ENCODE results near the gene ZNF341. TPM values are rescaled to one million over a fixed set of nuclear protein-coding genes. Genes with fewer than 3 reads are reported as not detected.
A peak's percentile ranks its signal among the peaks of the same experiment; 100 is the strongest.
"Not testable (repeated sequence)": the region's sequence is repeated elsewhere in the genome, so short reads cannot be mapped to it uniquely, and the experiment has no call there.

The ZNF341 gene
- polyA plus RNA-seq, 3 donors from 2014 or later, result 0.79 to 3.8 (median 1.7) TPM

DNA sequence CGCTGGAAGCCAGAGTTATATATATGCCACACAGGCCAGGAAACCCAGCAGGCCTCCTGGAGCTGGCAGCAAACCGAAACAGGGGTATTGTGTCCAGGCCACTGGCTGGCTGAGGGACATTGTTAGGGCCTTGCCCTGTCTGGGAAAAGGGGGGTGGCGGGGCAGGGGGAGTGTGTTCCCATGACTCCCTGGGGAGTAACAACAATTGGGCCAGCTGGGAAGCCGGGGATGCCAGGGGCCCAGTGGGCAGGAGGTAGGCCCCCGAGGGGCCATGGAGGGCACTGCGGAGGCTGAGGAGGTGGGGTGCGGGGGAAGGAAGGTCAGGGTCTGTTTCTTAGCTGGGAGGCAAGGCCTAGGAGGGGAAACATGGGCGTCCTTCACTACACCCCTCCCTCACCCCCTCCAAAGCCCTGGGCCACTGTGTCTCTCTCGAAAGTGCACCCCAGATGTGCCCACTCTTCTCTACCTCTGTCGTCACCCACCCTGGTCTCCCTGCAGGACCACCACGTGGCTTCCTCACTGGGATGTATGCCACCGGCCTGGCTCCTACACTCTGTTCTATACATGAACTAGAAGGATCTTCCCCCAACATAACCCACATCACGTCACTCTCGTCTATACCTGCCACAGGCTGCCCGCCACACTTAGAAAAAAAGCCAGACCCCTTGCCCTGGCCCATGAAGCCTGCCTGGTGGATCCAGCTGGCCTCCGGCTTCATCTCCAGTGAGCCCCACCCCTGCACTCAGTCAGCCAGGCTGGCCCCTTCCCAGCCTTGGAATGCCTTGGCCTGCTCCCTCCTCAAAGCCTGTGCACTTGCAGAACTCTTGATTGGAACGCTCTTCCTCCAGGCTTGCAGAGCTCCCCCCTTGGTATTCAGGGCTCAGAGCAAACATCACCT lies 37.8 kb upstream of the ZNF341 start:
- Mint-ChIP-seq H3K27ac (no peak overlapping the region), H3K4me1 (peaks cover 15 to 18% of the 10 kb centered on the region in 2 donors), H3K27me3 (ENCODE audit: low read depth in 3 of 3) (peaks cover 0 to 1% (median 0%) of the 10 kb centered on the region in 3 donors), H3K4me3 (no peak overlapping the region), H3K9me3 (no peaks in the 10 kb centered on the region), H3K36me3 (peaks cover 0 to 3% (median 0%) of the 10 kb centered on the region in 3 donors)
- DNase-seq, result no peak

DNA sequence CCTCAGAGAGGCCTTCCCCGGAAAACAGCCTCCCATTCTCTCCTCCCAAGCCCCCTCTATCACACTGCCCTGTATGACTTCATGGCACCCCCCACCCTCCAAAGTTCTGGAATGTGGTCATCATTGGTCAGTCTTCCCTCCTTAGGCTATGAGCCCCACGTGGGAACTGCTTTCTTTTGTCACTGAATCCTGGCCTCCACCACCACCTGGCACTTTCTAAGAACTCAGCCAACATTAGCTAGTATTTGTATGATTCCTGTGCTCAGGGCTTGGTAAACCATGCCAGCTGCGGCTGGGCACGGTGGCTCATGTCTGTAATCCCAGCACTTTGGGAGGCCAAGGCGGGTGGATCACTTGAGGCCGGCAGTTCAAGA lies 37.2 kb upstream of the ZNF341 start:
- Mint-ChIP-seq H3K36me3 (peaks cover 0 to 3% (median 0%) of the 10 kb centered on the region in 3 donors), H3K27me3 (ENCODE audit: low read depth in 3 of 3) (peaks cover 0 to 1% (median 0%) of the 10 kb centered on the region in 3 donors), H3K4me3 (no peak overlapping the region), H3K9me3 (no peaks in the 10 kb centered on the region), H3K27ac (no peak overlapping the region), H3K4me1 (peaks cover 9 to 11% of the 10 kb centered on the region in 2 donors)
- no peak for DNase-seq

DNA sequence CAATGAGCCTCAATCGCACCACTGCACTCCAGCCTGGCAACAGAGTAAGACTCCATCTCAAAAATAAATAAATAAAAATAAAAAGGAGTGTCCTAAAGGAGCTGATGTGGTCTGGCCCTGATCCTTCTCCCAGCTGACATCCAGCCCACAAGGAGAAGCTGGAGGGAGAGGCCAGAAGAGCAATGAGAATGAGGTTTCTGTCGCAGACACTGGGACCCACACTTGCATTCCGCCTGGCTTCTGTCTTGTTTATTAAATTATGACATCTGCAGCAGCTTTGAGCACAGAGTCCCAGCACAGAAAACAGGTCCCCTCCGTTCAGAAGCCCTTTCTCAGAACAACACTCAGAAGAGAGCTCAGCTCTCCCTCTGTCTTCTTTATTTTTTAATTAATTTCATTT lies 35.3 kb upstream of the ZNF341 start:
- Mint-ChIP-seq H3K27me3 (ENCODE audit: low read depth in 3 of 3) (peaks cover 0 to 1% (median 0%) of the 10 kb centered on the region in 3 donors), H3K36me3 (peaks cover 0 to 3% (median 0%) of the 10 kb centered on the region in 3 donors), H3K9me3 (no peaks in the 10 kb centered on the region), H3K27ac (no peak overlapping the region), H3K4me3 (no peak overlapping the region), H3K4me1 (peaks cover 0 to 1% of the 10 kb centered on the region in 2 donors)
- no peak for DNase-seq

DNA sequence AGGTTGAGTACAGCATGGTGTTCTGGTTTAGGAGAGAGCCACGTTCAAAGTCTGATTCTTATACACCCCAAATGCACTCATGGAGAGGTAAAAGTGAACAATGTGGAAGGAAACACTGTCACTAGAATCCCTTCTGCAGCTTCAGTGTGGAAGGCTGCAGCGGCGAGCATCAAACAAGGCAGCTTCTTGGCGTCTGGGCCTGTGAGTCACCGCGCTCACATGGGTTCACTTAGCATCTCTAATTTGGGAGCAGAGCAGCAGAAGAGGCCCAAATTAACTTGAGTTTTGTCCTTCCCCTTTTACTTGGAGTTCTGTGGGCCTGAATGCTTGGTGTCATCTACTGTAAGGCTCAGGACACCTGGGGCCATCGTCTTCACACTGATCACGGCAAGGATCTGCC lies 34.7 kb upstream of the ZNF341 start:
- Mint-ChIP-seq H3K36me3 (peaks cover 0 to 3% (median 0%) of the 10 kb centered on the region in 3 donors), H3K27me3 (ENCODE audit: low read depth in 3 of 3) (peaks cover 0 to 1% (median 0%) of the 10 kb centered on the region in 3 donors), H3K9me3 (no peaks in the 10 kb centered on the region), H3K27ac (peak overlapping the region in 2 of 6 donors; percentile 12 to 13), H3K4me1 (no peaks in the 10 kb centered on the region), H3K4me3 (no peak overlapping the region)
- no peak for DNase-seq

DNA sequence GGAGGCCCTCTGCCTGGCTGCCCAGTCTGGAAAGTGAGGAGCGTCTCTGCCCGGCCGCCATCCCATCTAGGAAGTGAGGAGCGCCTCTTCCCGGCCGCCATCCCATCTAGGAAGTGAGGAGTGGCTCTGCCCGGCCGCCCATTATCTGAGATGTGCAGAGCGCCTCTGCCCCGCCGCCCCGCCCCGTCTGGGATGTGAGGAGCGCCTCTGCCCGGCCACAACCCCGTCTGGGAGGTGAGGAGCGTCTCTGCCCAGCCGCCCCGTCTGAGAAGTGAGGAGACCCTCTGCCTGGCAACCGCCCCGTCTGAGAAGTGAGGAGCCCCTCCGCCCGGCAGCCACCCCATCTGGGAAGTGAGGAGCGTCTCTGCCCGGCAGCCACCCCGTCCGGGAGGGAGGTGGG lies 32.8 kb upstream of the ZNF341 start:
- DNase-seq; H3K4me1 Mint-ChIP-seq; H3K36me3 Mint-ChIP-seq; H3K27ac Mint-ChIP-seq; H3K27me3 Mint-ChIP-seq (ENCODE audit: low read depth in 3 of 3); H3K4me3 Mint-ChIP-seq; H3K9me3 Mint-ChIP-seq: not testable (repeated sequence)

DNA sequence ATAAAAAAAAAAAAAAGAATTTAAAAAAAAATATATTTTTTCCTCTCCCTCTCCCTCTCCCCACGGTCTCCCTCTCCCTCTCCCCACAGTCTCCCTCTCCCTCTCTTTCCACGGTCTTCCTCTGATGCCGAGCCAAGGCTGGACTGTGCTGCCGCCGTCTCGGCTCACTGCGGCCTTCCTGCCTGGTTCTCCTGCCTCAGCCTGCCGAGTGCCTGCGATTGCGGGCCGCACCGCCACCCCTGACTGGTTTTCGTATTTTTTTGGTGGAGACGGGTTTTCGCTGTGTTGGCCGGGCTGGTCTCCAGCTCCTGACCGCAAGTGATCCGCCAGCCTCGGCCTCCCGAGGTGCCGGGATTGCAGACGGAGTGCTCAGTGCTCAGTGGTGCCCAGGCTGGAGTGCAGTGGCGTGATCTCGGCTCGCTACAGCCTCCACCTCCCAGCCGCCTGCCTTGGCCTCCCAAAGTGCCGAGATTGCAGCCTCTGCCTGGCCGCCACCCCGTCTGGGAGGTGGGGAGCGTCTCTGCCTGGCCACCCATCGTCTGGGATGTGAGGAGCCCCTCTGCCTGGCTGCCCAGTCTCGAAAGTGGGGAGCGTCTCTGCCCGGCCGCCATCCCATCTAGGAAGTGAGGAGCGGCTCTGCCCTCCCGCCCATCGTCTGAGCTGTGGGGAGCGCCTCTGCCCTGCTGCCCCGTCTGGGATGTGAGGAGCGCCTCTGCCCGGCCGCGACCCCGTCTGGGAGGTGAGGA lies 30.9 kb upstream of the ZNF341 start:
- H3K4me3 Mint-ChIP-seq; H3K27ac Mint-ChIP-seq; H3K4me1 Mint-ChIP-seq; H3K9me3 Mint-ChIP-seq; H3K27me3 Mint-ChIP-seq (ENCODE audit: low read depth in 3 of 3); DNase-seq; H3K36me3 Mint-ChIP-seq: not testable (repeated sequence)

DNA sequence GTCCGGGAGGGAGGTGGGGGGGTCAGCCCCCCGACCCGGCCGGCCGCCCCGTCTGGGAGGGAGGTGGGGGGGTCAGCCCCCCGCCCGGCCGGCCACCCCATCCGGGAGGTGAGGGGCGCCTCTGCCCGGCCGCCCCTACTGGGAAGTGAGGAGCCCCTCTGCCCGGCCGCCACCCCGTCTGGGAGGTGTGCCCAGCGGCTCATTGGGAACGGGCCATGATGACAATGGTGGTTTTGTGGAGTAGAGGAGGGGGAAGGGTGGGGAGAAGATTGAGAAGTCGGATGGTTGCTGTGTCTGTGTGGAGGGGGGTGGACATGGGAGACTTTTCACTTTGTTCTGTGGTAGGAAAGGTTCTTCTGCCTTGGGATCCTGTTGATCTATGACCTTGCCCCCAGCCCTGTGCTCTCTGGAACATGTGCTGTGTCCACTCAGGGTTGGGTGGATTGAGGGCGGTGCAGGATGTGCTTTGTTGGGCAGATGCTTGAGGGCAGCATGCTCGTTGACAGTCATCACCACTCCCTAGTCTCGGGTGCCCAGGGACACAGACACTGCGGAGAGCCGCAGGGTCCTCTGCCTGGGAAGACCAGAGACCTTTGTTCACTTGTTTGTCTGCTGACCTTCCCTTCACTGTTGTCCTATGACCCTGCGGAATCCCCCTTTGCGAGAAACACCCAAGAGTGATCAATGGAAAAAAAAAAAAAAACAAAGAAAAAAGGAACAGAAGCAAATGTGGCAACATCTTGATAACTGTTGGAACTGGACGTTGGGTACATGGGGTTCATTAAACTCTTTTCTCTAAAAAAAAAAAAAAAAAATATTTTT lies 30.0 kb upstream of the ZNF341 start:
- Mint-ChIP-seq H3K4me1 (no peaks in the 10 kb centered on the region), H3K9me3 (no peaks in the 10 kb centered on the region), H3K4me3 (no peak overlapping the region), H3K36me3 (peaks cover 0 to 3% (median 0%) of the 10 kb centered on the region in 3 donors), H3K27me3 (ENCODE audit: low read depth in 3 of 3) (no peaks in the 10 kb centered on the region), H3K27ac (no peak overlapping the region)
- no peak for DNase-seq

DNA sequence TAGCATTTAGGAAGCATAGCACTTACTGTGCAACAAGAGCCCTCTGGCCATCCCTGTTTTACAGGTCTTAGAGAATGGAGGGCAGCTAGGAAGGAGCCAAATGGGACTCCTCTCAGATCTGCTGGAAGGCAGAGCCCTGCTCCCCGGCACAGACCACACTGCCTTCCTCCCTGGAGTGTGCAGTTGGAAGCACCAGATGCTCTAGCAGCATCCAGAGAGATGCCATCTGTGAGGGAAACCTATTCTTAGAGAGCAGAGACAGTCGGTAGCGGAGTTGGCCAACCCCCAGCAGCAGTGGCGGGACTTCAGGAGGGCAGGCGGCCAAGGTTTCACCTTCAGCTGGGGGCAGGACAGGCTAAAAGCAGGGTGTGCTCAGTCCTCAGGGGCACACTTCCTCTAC lies 28.9 kb upstream of the ZNF341 start:
- Mint-ChIP-seq H3K36me3 (peaks cover 0 to 5% (median 4%) of the 10 kb centered on the region in 3 donors), H3K4me1 (no peaks in the 10 kb centered on the region), H3K9me3 (no peaks in the 10 kb centered on the region), H3K27ac (peak overlapping the region in 1 of 6 donors; percentile 23), H3K4me3 (no peak overlapping the region), H3K27me3 (ENCODE audit: low read depth in 3 of 3) (no peaks in the 10 kb centered on the region)
- no peak for DNase-seq

DNA sequence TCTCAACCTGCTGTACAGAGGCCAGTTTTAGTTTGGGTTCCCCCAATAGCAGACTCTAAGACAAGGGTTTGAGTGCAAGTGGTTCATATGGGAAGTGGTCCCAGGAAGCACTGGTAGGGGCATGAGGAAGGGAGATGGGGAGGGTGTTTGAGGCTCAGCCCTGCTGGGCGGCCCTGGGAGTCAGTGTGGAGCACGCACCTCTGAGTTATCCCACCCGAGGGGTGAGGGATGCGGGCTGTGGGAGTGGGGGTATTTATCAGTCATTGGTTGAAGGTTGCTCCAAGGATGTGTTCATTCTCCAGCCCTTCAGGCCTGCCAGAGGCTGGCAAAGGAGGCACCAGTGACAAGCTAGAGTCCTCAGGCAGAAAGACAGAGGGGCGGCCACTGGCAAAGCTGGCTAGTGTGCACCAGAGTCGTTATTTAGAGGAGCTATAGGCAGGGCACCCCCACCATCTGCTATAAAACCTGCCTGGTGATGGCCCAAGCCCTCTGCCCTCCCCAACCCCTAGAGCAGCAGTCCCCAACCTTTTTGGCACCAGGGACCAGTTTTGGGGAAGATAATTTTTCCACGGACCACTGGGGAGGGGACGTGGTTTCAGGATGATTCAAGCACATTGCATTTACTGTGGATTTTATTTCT lies 28.2 kb upstream of the ZNF341 start:
- Mint-ChIP-seq H3K4me3 (no peak overlapping the region), H3K27ac (no peak overlapping the region), H3K9me3 (no peaks in the 10 kb centered on the region), H3K4me1 (no peaks in the 10 kb centered on the region), H3K36me3 (peaks cover 0 to 5% (median 4%) of the 10 kb centered on the region in 3 donors), H3K27me3 (ENCODE audit: low read depth in 3 of 3) (no peaks in the 10 kb centered on the region)
- no peak for DNase-seq

DNA sequence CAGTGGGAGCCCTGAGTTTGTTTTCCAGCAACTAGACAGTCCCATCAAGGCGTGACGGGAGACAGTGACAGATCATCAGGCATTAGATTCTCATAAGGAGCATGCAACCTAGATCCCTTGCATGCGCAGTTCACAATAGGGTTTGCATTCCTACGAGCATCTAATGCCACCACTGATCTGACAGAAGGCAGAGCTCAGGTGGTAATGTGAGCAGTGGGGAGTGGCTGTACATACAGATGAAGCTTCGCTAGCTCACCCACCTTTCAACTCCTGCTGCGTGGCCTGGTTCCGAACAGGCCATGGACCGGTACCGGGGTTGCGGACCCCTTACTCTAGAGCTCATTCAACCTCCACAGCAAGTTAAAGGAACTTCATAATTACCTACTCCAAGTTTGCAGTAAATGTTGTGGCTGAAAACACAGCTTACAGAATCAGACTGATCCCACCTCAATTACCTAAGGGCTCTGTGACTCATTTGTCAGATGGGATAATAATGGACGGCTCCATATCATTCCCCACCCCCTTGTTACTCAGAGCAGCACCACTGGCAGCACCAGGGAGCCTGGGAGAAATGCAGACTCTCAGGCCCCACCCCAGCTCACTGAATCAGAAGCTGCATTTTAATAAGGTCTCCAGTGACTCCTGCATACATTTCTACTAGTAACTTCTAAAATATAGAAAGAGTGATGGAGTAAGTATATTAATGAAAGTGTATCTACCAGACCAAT lies 27.4 kb upstream of the ZNF341 start:
- Mint-ChIP-seq H3K27ac (no peak overlapping the region), H3K27me3 (ENCODE audit: low read depth in 3 of 3) (no peaks in the 10 kb centered on the region), H3K4me3 (no peak overlapping the region), H3K9me3 (no peaks in the 10 kb centered on the region), H3K4me1 (no peaks in the 10 kb centered on the region), H3K36me3 (peaks cover 0 to 7% (median 5%) of the 10 kb centered on the region in 3 donors)
- no peak for DNase-seq

DNA sequence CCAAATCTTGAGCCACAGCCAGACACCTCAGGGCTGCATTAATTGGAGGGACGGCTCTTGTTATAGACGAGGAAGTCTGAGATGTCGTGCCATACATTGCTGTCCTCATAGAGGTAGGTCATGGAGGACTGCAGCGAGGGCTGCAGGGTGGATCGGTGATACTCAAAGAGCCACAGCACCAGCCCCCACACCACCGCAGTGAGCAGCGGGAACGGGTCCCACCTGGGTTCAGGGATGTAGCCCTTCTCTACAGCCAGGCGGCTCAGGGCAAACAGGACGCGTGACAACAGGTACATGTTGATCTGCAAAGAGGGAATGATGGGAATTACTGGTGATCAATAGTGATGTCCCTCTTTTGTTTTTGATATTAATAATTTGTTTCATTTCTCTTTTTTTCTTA lies 24.1 kb upstream of the ZNF341 start:
- Mint-ChIP-seq H3K27ac (no peak overlapping the region), H3K27me3 (ENCODE audit: low read depth in 3 of 3) (peaks cover 0 to 1% (median 0%) of the 10 kb centered on the region in 3 donors), H3K4me3 (no peak overlapping the region), H3K4me1 (no peaks in the 10 kb centered on the region), H3K9me3 (no peaks in the 10 kb centered on the region), H3K36me3 (peaks cover 14 to 21% (median 20%) of the 10 kb centered on the region in 3 donors)
- DNase-seq, result no peak

DNA sequence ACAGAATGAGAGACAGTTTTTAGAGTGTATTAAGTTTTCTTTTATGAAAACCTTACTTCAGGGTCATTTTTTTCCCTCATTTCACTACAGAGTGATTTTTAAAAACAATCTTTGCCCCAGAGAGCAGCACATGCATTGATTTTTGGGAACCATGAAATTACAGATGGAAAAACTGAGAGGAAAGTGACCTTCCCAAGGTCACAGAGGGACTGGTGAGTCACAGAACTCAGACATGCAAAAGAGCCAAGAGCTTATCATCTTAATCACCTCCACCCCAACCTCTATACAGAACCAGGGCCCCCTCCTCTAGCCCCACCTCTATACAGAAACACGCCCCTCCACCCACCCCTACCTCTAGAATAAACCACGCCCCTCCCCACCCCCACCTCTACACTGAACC lies 22.4 kb upstream of the ZNF341 start:
- DNase-seq, result no peak
- Mint-ChIP-seq H3K4me1 (no peaks in the 10 kb centered on the region), H3K27me3 (ENCODE audit: low read depth in 3 of 3) (peaks cover 0 to 2% (median 1%) of the 10 kb centered on the region in 3 donors), H3K36me3 (peaks cover 24 to 33% (median 33%) of the 10 kb centered on the region in 3 donors), H3K27ac (no peak overlapping the region), H3K4me3 (no peak overlapping the region), H3K9me3 (no peaks in the 10 kb centered on the region)
